ENCODE measurements around the gene USHBP1. TPM values are rescaled to one million over a fixed set of nuclear protein-coding genes. Genes with fewer than 3 reads are reported as not detected.

Gene USHBP1
- total and polyA plus RNA-seq, 2 of the 13 experiments (the other 11 are each of a cell fraction or from before 2014, with no cell fraction given) = 0.15 to 1.5 TPM

DNA sequence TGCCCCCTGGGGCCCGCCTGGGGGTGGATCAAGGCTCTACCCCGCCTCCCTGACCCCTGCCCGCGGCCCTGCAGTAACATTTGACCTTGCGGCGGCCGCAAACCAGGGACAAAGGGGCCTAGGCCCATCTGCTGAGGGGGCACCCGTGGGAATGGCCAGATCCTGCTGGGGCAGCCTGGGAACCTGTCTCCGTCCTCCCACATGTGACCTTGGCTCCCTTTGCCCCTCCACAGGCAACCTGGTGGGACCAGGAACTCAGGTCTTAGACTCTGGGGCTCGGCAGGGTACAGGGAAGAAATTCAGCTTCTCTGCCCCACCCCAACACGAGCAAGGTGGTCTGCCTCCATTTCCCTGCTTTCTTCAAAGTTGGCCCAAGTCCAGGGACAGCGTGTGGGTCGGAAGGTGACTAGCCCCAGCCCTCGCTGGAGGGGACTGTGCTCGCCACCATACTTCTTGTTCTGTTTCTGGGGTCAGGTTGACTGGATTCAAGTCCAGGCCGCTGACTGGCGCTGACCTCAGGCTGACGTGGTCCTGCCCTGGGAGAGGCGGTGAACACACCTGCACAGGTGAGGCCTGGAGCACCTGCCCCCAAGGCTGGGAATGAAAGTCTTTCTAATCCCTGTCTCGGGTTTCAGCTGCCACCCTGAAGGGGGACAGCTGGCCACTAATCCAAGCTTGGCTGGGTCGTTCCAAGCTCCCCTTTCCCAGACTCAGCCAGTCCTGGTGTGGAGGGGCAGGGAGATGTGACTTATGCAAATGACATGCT is 16.4 kb downstream of the USHBP1 start (continued):
- TF ChIP-seq TFDP2 (CRISPR knock-in tag; IDR thresholded peaks at IDR 0.05) = peak; percentile 42; the same call in 1 of the 2 replicates
- peak; percentile 59; the same call in 1 of the 2 replicates for TF ChIP-seq SNAI1 (CRISPR knock-in tag; IDR thresholded peaks at IDR 0.05; ENCODE audit: borderline replicate concordance)
- no peak for TF ChIP-seq RNF2 (conservative IDR thresholded peaks at IDR 0.05; ENCODE audit: low read depth)
- peak; percentile 100 for TF ChIP-seq ZBTB7B (CRISPR knock-in tag; IDR thresholded peaks at IDR 0.05)
- TF ChIP-seq ZFP41 (CRISPR knock-in tag; IDR thresholded peaks at IDR 0.05; ENCODE audit: borderline replicate concordance) = no peak
- TF ChIP-seq KDM4B (CRISPR knock-in tag; IDR thresholded peaks at IDR 0.05) = peak; percentile 76
- TF ChIP-seq, protein P1, sequence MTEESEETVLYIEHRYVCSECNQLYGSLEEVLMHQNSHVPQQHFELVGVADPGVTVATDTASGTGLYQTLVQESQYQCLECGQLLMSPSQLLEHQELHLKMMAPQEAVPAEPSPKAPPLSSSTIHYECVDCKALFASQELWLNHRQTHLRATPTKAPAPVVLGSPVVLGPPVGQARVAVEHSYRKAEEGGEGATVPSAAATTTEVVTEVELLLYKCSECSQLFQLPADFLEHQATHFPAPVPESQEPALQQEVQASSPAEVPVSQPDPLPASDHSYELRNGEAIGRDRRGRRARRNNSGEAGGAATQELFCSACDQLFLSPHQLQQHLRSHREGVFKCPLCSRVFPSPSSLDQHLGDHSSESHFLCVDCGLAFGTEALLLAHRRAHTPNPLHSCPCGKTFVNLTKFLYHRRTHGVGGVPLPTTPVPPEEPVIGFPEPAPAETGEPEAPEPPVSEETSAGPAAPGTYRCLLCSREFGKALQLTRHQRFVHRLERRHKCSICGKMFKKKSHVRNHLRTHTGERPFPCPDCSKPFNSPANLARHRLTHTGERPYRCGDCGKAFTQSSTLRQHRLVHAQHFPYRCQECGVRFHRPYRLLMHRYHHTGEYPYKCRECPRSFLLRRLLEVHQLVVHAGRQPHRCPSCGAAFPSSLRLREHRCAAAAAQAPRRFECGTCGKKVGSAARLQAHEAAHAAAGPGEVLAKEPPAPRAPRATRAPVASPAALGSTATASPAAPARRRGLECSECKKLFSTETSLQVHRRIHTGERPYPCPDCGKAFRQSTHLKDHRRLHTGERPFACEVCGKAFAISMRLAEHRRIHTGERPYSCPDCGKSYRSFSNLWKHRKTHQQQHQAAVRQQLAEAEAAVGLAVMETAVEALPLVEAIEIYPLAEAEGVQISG (CRISPR knock-in tag; IDR thresholded peaks at IDR 0.05) = peak; percentile 83
- peak; percentile 70 for TF ChIP-seq ZMYM4 (CRISPR knock-in tag; IDR thresholded peaks at IDR 0.05)
- peak; percentile 91 for TF ChIP-seq TCF7 (IDR thresholded peaks at IDR 0.05; ENCODE audit: low read depth)
- peak; percentile 98 for TF ChIP-seq HIVEP1 (CRISPR knock-in tag; IDR thresholded peaks at IDR 0.05)
- peak; percentile 51 for TF ChIP-seq HNRNPLL (IDR thresholded peaks at IDR 0.05; ENCODE audit: low read depth, low read length, poor library complexity, severe bottlenecking)
- peak; percentile 86 for TF ChIP-seq POGZ (CRISPR knock-in tag; IDR thresholded peaks at IDR 0.05)
- TF ChIP-seq ZNF563 (CRISPR knock-in tag; IDR thresholded peaks at IDR 0.05) = 0 out of 2 replicates have a peak, but pooled peaks have one; percentile 29
- TF ChIP-seq CAMTA2 (CRISPR knock-in tag; IDR thresholded peaks at IDR 0.05; ENCODE audit: borderline replicate concordance) = no peak; the same call in 1 of the 2 replicates
- TF ChIP-seq SIN3A (IDR thresholded peaks at IDR 0.05; ENCODE audit: borderline replicate concordance, low read depth, low read length) = 0 out of 2 replicates have a peak, but pooled peaks have one; percentile 5
- no peak for TF ChIP-seq EHMT2 (IDR thresholded peaks at IDR 0.05; ENCODE audit: borderline replicate concordance, low read depth, low read length)
- TF ChIP-seq ZNF160 (CRISPR knock-in tag; IDR thresholded peaks at IDR 0.05) = no peak
- TF ChIP-seq, protein P2, sequence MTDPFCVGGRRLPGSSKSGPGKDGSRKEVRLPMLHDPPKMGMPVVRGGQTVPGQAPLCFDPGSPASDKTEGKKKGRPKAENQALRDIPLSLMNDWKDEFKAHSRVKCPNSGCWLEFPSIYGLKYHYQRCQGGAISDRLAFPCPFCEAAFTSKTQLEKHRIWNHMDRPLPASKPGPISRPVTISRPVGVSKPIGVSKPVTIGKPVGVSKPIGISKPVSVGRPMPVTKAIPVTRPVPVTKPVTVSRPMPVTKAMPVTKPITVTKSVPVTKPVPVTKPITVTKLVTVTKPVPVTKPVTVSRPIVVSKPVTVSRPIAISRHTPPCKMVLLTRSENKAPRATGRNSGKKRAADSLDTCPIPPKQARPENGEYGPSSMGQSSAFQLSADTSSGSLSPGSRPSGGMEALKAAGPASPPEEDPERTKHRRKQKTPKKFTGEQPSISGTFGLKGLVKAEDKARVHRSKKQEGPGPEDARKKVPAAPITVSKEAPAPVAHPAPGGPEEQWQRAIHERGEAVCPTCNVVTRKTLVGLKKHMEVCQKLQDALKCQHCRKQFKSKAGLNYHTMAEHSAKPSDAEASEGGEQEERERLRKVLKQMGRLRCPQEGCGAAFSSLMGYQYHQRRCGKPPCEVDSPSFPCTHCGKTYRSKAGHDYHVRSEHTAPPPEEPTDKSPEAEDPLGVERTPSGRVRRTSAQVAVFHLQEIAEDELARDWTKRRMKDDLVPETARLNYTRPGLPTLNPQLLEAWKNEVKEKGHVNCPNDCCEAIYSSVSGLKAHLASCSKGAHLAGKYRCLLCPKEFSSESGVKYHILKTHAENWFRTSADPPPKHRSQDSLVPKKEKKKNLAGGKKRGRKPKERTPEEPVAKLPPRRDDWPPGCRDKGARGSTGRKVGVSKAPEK (CRISPR knock-in tag; IDR thresholded peaks at IDR 0.05; ENCODE audit: borderline replicate concordance) = peak; percentile 81; the same call in 1 of the 2 replicates
- TF ChIP-seq NFKB2 (CRISPR knock-in tag; IDR thresholded peaks at IDR 0.05; ENCODE audit: borderline replicate concordance) = no peak; the same call in 1 of the 2 replicates
- no peak; the same call in 1 of the 2 replicates for TF ChIP-seq SSRP1 (CRISPR knock-in tag; IDR thresholded peaks at IDR 0.05)
- no peak for TF ChIP-seq RFXANK (CRISPR knock-in tag; IDR thresholded peaks at IDR 0.05)
- no peak for TF ChIP-seq NBN (conservative IDR thresholded peaks at IDR 0.05)
- peak; percentile 96 for TF ChIP-seq HMG20A (CRISPR knock-in tag; IDR thresholded peaks at IDR 0.05; ENCODE audit: borderline replicate concordance)
- no peak for TF ChIP-seq SRF (IDR thresholded peaks at IDR 0.05; ENCODE audit: low read depth, low read length)
- peak; percentile 41; the same call in 1 of the 2 replicates for TF ChIP-seq KLF15 (CRISPR knock-in tag; IDR thresholded peaks at IDR 0.05; ENCODE audit: borderline replicate concordance)

Data from HepG2 (cell line).